ENCODE data around the gene VWDE. TPM values are rescaled to one million over a fixed set of nuclear protein-coding genes. Genes with fewer than 3 reads are reported as not detected.

The VWDE gene
- total RNA-seq (2022; extraction: Qiagen RNA extraction; ENCODE audit: low read depth) = 0.46 to 0.79 TPM (median 0.63 TPM) in 5 replicates

DNA sequence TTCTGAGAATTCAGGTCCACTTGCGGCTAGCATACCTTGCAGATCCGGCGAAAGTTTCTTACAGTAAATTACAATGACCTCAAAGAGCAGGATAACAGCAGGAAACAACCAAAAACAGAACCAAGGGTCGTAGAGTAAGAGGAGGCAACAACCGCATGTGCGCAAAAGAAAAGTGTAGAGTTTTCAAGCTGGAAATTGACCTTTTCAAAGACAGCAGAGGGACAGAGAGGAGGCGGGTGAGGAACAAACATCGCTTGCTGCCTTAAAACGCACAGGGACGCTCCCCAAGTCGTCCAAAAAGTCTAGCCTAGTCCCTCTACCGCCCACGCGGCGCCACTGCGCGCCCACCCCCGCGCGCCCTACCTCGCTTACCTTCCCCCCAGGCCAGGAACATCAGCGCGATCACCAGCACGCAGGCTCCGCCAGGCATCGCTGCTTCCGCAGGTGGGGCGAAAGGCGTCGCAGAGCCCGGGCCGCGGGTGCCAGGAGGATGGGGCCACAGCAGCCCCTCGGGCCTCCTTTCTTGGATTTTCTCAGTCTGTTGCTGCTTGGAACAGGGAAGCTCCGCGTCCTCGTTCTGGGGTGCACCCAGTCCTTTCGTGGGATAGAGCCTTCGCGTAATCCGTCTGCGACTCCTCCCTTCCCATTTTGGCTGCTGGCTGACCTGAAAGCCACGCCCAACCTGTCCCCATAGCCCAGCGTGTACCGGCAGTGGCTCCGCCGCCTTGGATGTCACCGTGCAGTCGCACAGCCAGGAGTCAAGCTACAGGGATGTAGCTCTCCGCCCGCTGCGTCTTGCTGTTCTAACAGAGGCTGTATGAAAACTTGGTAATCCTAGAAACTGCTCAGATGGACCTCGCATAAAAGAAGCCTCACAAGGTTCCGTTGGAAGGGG is at the start of gene VWDE:
Gene VWDE, minus strand, starts transcription at position 579 of the 895 bp plus-strand sequence. Its CDS starts 149 bp downstream, at position 430.

Other genes starting within 250 kb of the VWDE start
- gene TMEM106B, start 192.6 kb downstream of the VWDE start, total RNA-seq (2022; extraction: Qiagen RNA extraction; ENCODE audit: low read depth) = 29.3 to 44.8 TPM (median 37.6 TPM) in 5 replicates
- 0.36 to 0.70 TPM (median 0.45 TPM) in 5 replicates for gene SCIN, start 166.9 kb upstream of the VWDE start, total RNA-seq (2022; extraction: Qiagen RNA extraction; ENCODE audit: low read depth)